GM19023 (cell line): ENCODE data around the gene RAB33B.
"Not testable (repeated sequence)": the region's sequence is repeated elsewhere in the genome, so short reads cannot be mapped to it uniquely, and the experiment has no call there.

ENCODE experiments used
- ATAC-seq: cut with Tn5 transposase; IDR thresholded peaks from one replicate; pipeline ENCODE4 v1.9.1; 2021; ENCODE audit warnings: mild to moderate bottlenecking, moderate library complexity; ENCODE audit not compliant: unreplicated experiment

Gene RAB33B

GRCh38 chr4:139454111-139455045, at the start of gene RAB33B:
RAB33B (plus strand) TSS chr4:139454121; CDS start chr4:139454196, 75 bp downstream.
- ATAC-seq, result peak; percentile 5

- ATAC-seq, result no peak
Observed at GRCh38 chr4:139410312-139410711, 43.6 kb upstream of the RAB33B start.

GRCh38 chr4:139414671-139415210, 39.2 kb upstream of the RAB33B start:
- ATAC-seq, result not testable (repeated sequence)

GRCh38 chr4:139416073-139416673, 37.7 kb upstream of the RAB33B start:
- no peak for ATAC-seq

GRCh38 chr4:139419388-139419914, 34.5 kb upstream of the RAB33B start:
- ATAC-seq, result peak; percentile 66

GRCh38 chr4:139420652-139421051, 33.3 kb upstream of the RAB33B start:
- no peak for ATAC-seq

GRCh38 chr4:139436122-139436521, 17.8 kb upstream of the RAB33B start:
- ATAC-seq, result no peak

GRCh38 chr4:139438141-139438540, 15.8 kb upstream of the RAB33B start:
- ATAC-seq, result no peak

- ATAC-seq, result no peak
Observed at GRCh38 chr4:139441029-139441428, 12.9 kb upstream of the RAB33B start.

GRCh38 chr4:139443661-139444060, 10.3 kb upstream of the RAB33B start:
- no peak for ATAC-seq

- not testable (repeated sequence) for ATAC-seq
Observed at GRCh38 chr4:139444881-139445280, 9.0 kb upstream of the RAB33B start.

- not testable (repeated sequence) for ATAC-seq
Observed at GRCh38 chr4:139447078-139447477, 6.8 kb upstream of the RAB33B start.

- no peak for ATAC-seq
Observed at GRCh38 chr4:139450586-139450985, 3.3 kb upstream of the RAB33B start.

- ATAC-seq, result no peak
Observed at GRCh38 chr4:139451997-139452396, 1.9 kb upstream of the RAB33B start.

GRCh38 chr4:139453041-139453370, 915 bp upstream of the RAB33B start:
- peak; percentile 41 for ATAC-seq

GRCh38 chr4:139453371-139454110, 380 bp upstream of the RAB33B start:
- peak; percentile 91 for ATAC-seq

- ATAC-seq, result no peak
Observed at GRCh38 chr4:139455126-139455538, 1.2 kb downstream of the RAB33B start.

- ATAC-seq, result no peak
Observed at GRCh38 chr4:139457318-139457717, 3.4 kb downstream of the RAB33B start.

- ATAC-seq, result no peak
Observed at GRCh38 chr4:139458543-139458942, 4.6 kb downstream of the RAB33B start.

- no peak for ATAC-seq
Observed at GRCh38 chr4:139458999-139459398, 5.1 kb downstream of the RAB33B start.

GRCh38 chr4:139460565-139460964, 6.6 kb downstream of the RAB33B start:
- no peak for ATAC-seq
